ENCODE measurements around the gene DNAJC13. TPM values are rescaled to one million over a fixed set of nuclear protein-coding genes. Genes with fewer than 3 reads are reported as not detected.
A peak's percentile ranks its signal among the peaks of the same experiment; 100 is the strongest.

The DNAJC13 gene
- total and polyA plus RNA-seq, 2 donors from 2014 or later, result 11.5 to 43.1 TPM

DNA sequence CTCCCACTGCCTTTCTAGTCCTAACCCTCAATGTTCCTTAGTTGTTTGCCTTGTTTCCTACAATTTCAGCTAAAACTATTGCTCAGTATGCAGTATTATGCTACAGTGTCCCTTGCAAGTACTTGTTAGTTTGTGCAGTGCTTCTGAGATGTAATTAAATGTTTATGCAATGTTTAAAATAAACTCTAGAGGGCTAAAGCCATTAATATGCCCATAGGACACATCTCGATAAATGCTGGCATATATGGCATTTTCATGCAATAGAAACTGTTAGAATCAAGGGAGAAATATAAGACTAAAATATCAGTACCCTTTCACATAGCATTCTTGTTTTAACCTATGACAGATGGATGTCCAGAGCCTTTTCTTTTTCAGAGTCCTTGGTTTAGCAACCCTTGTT, 120.0 kb downstream of the DNAJC13 start:
- no peaks in the 10 kb centered on the region for H3K9me3 ChIP-seq (ENCODE audit: control insufficient read depth in 2 of 3, insufficient read depth in 1 of 3, low read length in 3 of 3)
- H3K4me3 ChIP-seq (ENCODE audit: low read length in 3 of 3), result no peak overlapping the region
- H3K4me1 ChIP-seq (ENCODE audit: control insufficient read depth in 2 of 3, insufficient read depth in 2 of 3, low read depth in 1 of 3, low read length in 3 of 3), result peaks cover 0 to 3% (median 0%) of the 10 kb centered on the region in 3 donors
- DNase-seq (no peak), FAIRE-seq (no peak)
- no peak overlapping the region for H3K9ac ChIP-seq (ENCODE audit: low read length in 3 of 3)
- intact Hi-C loops (cut with DNase I), result loop anchor here (5.0 kb wide), 1 partner anchor 105 kb away; no protein-coding TSS in a partner anchor
- H3K36me3 ChIP-seq (ENCODE audit: control insufficient read depth in 2 of 3, insufficient read depth in 3 of 3, low read length in 3 of 3), result peaks cover 2 to 16% (median 3%) of the 10 kb centered on the region in 3 donors
- H3K27ac ChIP-seq (ENCODE audit: low read depth in 2 of 2, low read length in 2 of 2), result no peak overlapping the region
- no peaks in the 10 kb centered on the region for H3K27me3 ChIP-seq (ENCODE audit: control insufficient read depth, insufficient read depth, low read length)
- TF ChIP-seq, protein P1, sequence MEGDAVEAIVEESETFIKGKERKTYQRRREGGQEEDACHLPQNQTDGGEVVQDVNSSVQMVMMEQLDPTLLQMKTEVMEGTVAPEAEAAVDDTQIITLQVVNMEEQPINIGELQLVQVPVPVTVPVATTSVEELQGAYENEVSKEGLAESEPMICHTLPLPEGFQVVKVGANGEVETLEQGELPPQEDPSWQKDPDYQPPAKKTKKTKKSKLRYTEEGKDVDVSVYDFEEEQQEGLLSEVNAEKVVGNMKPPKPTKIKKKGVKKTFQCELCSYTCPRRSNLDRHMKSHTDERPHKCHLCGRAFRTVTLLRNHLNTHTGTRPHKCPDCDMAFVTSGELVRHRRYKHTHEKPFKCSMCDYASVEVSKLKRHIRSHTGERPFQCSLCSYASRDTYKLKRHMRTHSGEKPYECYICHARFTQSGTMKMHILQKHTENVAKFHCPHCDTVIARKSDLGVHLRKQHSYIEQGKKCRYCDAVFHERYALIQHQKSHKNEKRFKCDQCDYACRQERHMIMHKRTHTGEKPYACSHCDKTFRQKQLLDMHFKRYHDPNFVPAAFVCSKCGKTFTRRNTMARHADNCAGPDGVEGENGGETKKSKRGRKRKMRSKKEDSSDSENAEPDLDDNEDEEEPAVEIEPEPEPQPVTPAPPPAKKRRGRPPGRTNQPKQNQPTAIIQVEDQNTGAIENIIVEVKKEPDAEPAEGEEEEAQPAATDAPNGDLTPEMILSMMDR (IDR thresholded peaks at IDR 0.05; ENCODE audit: borderline replicate concordance, extremely low read depth, insufficient read depth), result no peak

DNA sequence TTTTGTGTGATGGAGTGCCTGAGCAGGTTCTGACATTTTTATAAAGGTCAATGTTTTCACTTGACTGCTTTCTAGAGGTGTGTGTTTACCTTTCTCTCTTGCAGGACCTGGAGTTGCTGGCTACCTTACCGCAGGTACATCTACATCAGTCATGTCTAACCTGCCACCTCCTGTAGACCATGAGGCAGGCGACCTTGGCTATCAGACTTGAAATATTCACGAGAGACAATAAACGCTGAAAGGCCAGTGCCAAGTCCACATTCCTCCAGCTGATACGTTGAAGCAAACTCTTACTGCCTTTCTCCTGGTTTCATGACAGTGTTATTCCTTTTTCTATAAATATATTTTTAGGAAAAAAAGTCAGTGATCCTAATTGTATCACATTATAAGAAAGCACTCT, 120.8 kb downstream of the DNAJC13 start:
- H3K36me3 ChIP-seq (ENCODE audit: control insufficient read depth in 2 of 3, insufficient read depth in 3 of 3, low read length in 3 of 3), result peaks cover 2 to 16% (median 3%) of the 10 kb centered on the region in 3 donors
- peaks cover 0 to 3% (median 0%) of the 10 kb centered on the region in 3 donors for H3K4me1 ChIP-seq (ENCODE audit: control insufficient read depth in 2 of 3, insufficient read depth in 2 of 3, low read depth in 1 of 3, low read length in 3 of 3)
- FAIRE-seq (no peak), DNase-seq (peak in 1 of 5 donors; percentile 5)
- H3K27ac ChIP-seq (ENCODE audit: low read depth in 2 of 2, low read length in 2 of 2), result no peak overlapping the region
- TF ChIP-seq, protein P1 (IDR thresholded peaks at IDR 0.05; ENCODE audit: borderline replicate concordance, extremely low read depth, insufficient read depth), result no peak
- H3K9ac ChIP-seq (ENCODE audit: low read length in 3 of 3), result no peak overlapping the region
- intact Hi-C loops (cut with DNase I), result loop anchor here (5.0 kb wide), 1 partner anchor 104 kb away; no protein-coding TSS in a partner anchor
- H3K4me3 ChIP-seq (ENCODE audit: low read length in 3 of 3), result no peak overlapping the region
- no peaks in the 10 kb centered on the region for H3K27me3 ChIP-seq (ENCODE audit: control insufficient read depth, insufficient read depth, low read length)
- no peaks in the 10 kb centered on the region for H3K9me3 ChIP-seq (ENCODE audit: control insufficient read depth in 2 of 3, insufficient read depth in 1 of 3, low read length in 3 of 3)

DNA sequence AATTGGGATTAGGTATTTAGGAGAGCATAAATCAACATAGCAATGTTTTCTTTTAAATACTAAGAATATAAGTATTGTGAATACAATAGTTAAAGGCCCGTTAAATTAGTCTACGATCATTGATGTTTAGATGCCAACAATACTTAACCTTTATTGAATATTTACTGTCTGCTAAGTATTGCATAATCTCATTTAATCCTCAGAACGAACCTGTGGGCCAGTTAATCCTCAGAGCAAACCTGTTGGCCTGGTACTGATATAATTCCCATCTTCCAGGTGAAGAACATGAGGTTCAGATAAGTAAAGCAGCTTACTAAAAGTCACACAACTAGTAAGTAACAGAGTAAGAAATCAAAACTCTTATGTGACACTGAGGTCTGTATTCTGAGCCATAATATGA, 122.4 kb downstream of the DNAJC13 start:
- no peak for FAIRE-seq
- no peak overlapping the region for H3K27ac ChIP-seq (ENCODE audit: low read depth in 2 of 2, low read length in 2 of 2)
- intact Hi-C loops (cut with DNase I), result loop anchor here (5.0 kb wide), 1 partner anchor 103 kb away; no protein-coding TSS in a partner anchor

More for the DNA sequence above, 122.4 kb downstream of the DNAJC13 start:
- Histone ChIP-seq H3K9me3 (ENCODE audit: control insufficient read depth in 2 of 3, insufficient read depth in 1 of 3, low read length in 3 of 3) (no peaks in the 10 kb centered on the region), H3K9ac (ENCODE audit: low read length in 3 of 3) (no peak overlapping the region), H3K36me3 (ENCODE audit: control insufficient read depth in 2 of 3, insufficient read depth in 3 of 3, low read length in 3 of 3) (peaks cover 2 to 9% (median 3%) of the 10 kb centered on the region in 3 donors), H3K4me1 (ENCODE audit: control insufficient read depth in 2 of 3, insufficient read depth in 2 of 3, low read depth in 1 of 3, low read length in 3 of 3) (peaks cover 0 to 3% (median 0%) of the 10 kb centered on the region in 3 donors), H3K27me3 (ENCODE audit: control insufficient read depth, insufficient read depth, low read length) (no peaks in the 10 kb centered on the region), H3K4me3 (ENCODE audit: low read length in 3 of 3) (no peak overlapping the region)
- TF ChIP-seq, protein P1 (IDR thresholded peaks at IDR 0.05; ENCODE audit: borderline replicate concordance, extremely low read depth, insufficient read depth), result no peak
- no peak for DNase-seq

All from kidney (tissue), 14 donors.